ENCODE measurements around the gene PEF1. TPM values are rescaled to one million over a fixed set of nuclear protein-coding genes. Genes with fewer than 3 reads are reported as not detected.

PEF1 gene
- total RNA-seq, 1 experiment from 2014 or later: 56.3 TPM

DNA sequence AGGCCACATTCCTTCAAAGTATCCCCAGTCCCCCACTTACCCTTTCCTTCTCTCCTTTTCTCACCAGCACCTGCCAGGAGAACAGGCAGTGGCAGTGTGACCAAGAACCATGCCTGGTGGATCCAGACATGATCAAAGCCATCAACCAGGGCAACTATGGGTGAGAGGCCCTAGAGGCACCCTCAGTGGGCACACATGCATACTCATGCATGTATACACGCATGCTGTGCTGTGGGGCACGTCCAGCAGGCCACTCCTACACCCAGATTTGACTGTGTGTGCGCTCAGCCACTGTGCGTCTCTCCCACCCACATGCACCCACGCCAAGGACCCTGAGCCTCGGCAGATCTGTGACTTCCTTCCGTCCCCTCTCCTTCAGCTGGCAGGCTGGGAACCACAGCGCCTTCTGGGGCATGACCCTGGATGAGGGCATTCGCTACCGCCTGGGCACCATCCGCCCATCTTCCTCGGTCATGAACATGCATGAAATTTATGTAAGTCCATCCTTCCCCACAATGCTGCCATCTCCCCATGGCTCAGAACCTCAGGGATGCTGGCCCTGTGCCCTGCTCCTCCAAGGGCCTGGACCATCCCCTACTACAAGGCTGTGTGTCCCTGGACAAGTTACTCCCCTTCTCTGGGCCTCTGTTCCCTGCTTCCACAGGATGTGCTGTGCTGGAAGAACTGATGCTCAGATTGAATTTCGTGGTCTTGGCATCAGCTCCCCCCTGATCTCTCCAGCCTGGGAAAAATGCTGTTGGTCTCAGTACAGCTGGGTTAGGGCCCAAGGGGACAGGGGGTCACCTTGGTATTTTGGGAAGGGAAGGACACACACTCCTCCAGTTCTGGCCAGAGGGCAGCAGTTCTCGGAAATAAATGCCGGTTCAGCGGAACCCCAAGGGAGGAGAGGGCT is 61.3 kb downstream of the PEF1 start:
- CTCF ChIA-PET: no interaction called here
- no peak overlapping the region for H3K27ac ChIP-seq (ENCODE audit: low read depth, low read length, poor library complexity, severe bottlenecking)
- H3K4me3 ChIP-seq (ENCODE audit: low read depth, low read length, poor library complexity, severe bottlenecking): no peak overlapping the region
- intact Hi-C loops (cut with micrococcal nuclease; ENCODE audit: unreplicated experiment): no loop called here
- no peak for DNase-seq (ENCODE audit: low spot score)
- TF ChIP-seq, protein P1, sequence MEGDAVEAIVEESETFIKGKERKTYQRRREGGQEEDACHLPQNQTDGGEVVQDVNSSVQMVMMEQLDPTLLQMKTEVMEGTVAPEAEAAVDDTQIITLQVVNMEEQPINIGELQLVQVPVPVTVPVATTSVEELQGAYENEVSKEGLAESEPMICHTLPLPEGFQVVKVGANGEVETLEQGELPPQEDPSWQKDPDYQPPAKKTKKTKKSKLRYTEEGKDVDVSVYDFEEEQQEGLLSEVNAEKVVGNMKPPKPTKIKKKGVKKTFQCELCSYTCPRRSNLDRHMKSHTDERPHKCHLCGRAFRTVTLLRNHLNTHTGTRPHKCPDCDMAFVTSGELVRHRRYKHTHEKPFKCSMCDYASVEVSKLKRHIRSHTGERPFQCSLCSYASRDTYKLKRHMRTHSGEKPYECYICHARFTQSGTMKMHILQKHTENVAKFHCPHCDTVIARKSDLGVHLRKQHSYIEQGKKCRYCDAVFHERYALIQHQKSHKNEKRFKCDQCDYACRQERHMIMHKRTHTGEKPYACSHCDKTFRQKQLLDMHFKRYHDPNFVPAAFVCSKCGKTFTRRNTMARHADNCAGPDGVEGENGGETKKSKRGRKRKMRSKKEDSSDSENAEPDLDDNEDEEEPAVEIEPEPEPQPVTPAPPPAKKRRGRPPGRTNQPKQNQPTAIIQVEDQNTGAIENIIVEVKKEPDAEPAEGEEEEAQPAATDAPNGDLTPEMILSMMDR (conservative IDR thresholded peaks at IDR 0.05; ENCODE audit: low read depth, low read length): no peak
- TF ChIP-seq EZH2 (IDR thresholded peaks at IDR 0.05; ENCODE audit: borderline replicate concordance, low read depth, low read length, poor library complexity, severe bottlenecking): no peak
- POLR2A ChIA-PET (ENCODE audit: low non-redundant PET): no interaction called here
- H3K36me3 ChIP-seq (ENCODE audit: insufficient read depth, low read length, poor library complexity, severe bottlenecking): no peaks in the 10 kb centered on the region
- H3K9me3 ChIP-seq (ENCODE audit: low read depth, low read length, poor library complexity, severe bottlenecking): no peaks in the 10 kb centered on the region
- H3K27me3 ChIP-seq (replicated peaks; ENCODE audit: insufficient read depth, low read depth, low read length, poor library complexity): no peaks in the 10 kb centered on the region
- peaks cover 7% of the 10 kb centered on the region for H3K4me1 ChIP-seq (ENCODE audit: insufficient read depth, low read length, poor library complexity, severe bottlenecking)
- BruUV-seq (replicated peaks): no TSS peak

DNA sequence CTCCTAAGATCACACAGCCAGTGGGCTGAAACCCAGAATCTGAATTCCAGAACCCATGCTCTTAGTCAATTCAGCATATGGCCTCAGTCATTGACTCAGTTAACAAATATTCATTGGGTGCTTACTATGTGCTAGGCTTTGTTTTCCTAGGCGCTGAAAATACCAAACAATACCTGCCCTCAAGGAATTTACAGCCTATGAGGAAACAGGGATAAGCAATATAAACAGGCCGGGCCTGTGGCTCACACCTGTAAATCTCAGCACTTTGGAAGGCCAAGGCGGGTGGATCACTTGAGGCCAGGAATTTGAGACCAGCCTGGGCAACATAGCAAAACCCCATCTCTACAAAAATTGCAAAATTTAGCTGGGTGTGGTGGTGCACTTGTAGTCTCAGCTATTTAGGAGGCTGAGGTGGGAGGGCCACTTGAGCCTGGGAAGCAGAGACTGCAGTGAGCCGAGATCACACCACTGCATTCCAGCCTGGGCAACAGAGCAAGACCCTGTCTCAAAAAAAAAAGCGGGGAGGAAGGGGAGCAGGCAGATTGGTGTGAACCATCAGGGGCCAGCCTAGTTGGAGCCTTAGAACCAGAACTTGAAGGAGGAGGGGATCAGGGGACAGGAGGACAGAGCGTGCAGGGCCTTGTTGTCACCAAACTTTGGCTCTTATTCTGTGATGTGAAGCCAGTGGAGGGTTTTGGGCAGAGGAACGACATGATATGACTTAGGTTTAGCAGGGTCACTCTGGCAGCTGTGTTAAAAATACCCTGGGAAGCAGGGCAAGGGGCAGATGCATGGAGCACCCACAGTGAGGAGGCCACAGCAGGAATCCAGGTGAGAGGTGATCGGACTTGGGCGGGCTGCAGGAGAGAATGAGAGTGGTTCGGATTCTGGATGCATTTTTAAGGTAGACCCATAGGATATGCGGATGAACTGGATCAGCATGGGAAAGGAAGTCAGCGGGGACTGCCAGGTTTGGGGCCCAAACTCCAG is 62.6 kb downstream of the PEF1 start:
- intact Hi-C loops (cut with micrococcal nuclease; ENCODE audit: unreplicated experiment): no loop called here
- no peak overlapping the region for H3K27ac ChIP-seq (ENCODE audit: low read depth, low read length, poor library complexity, severe bottlenecking)
- DNase-seq (ENCODE audit: low spot score): no peak
- no TSS peak for BruUV-seq (replicated peaks)
- no peak overlapping the region for H3K4me3 ChIP-seq (ENCODE audit: low read depth, low read length, poor library complexity, severe bottlenecking)
- H3K4me1 ChIP-seq (ENCODE audit: insufficient read depth, low read length, poor library complexity, severe bottlenecking): no peaks in the 10 kb centered on the region
- H3K27me3 ChIP-seq (replicated peaks; ENCODE audit: insufficient read depth, low read depth, low read length, poor library complexity): no peaks in the 10 kb centered on the region
- CTCF ChIA-PET: no interaction called here
- TF ChIP-seq EZH2 (IDR thresholded peaks at IDR 0.05; ENCODE audit: borderline replicate concordance, low read depth, low read length, poor library complexity, severe bottlenecking): no peak
- TF ChIP-seq, protein P1 (conservative IDR thresholded peaks at IDR 0.05; ENCODE audit: low read depth, low read length): no peak
- H3K36me3 ChIP-seq (ENCODE audit: insufficient read depth, low read length, poor library complexity, severe bottlenecking): no peaks in the 10 kb centered on the region
- H3K9me3 ChIP-seq (ENCODE audit: low read depth, low read length, poor library complexity, severe bottlenecking): no peaks in the 10 kb centered on the region
- POLR2A ChIA-PET (ENCODE audit: low non-redundant PET): no interaction called here

DNA sequence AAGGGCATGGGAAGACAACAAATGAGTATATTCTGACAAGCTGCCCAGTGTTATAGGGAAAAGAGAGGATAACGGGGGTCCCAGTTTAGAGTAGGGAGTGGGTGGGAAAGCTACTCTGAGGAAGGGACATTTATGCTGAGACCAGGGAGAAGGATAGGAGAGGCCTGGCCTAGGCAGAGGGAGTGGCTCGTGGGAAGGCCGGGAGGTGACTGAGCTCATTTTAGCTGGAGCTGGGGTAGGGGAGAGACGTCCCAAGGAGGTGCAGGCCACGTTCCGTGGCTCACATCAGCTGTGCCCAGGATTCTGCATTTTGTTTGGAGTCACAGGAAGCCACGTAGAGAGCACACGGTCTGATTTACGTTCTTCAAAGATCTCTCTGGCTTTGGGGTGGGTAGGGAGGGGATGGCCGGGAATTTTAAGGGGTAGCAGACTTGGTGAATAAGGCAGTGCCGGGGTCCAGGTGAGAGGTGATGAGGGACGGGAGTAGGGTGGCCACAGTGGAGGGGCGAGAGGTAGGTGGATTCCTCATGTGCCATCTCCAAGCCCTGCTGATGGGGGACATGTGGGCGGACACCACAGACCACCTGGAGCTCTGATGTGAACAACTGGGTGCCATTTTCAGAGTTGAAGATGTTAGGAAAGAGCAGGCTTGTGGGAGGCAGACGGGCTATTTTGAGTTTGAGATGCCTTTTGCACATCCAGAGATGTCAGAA is 63.6 kb downstream of the PEF1 start:
- H3K4me3 ChIP-seq (ENCODE audit: low read depth, low read length, poor library complexity, severe bottlenecking): no peak overlapping the region
- H3K9me3 ChIP-seq (ENCODE audit: low read depth, low read length, poor library complexity, severe bottlenecking): no peaks in the 10 kb centered on the region
- intact Hi-C loops (cut with micrococcal nuclease; ENCODE audit: unreplicated experiment): no loop called here
- no peak for DNase-seq (ENCODE audit: low spot score)
- TF ChIP-seq, protein P1 (conservative IDR thresholded peaks at IDR 0.05; ENCODE audit: low read depth, low read length): no peak
- TF ChIP-seq EZH2 (IDR thresholded peaks at IDR 0.05; ENCODE audit: borderline replicate concordance, low read depth, low read length, poor library complexity, severe bottlenecking): no peak
- H3K27me3 ChIP-seq (replicated peaks; ENCODE audit: insufficient read depth, low read depth, low read length, poor library complexity): no peaks in the 10 kb centered on the region
- ChIA-PET POLR2A (ENCODE audit: low non-redundant PET) (no interaction called here), CTCF (no interaction called here)
- no peak overlapping the region for H3K27ac ChIP-seq (ENCODE audit: low read depth, low read length, poor library complexity, severe bottlenecking)
- BruUV-seq (replicated peaks): no TSS peak
- no peaks in the 10 kb centered on the region for H3K36me3 ChIP-seq (ENCODE audit: insufficient read depth, low read length, poor library complexity, severe bottlenecking)
- no peaks in the 10 kb centered on the region for H3K4me1 ChIP-seq (ENCODE audit: insufficient read depth, low read length, poor library complexity, severe bottlenecking)

Measured in A673 (cell line).